Measurements from ENCODE around the gene CPNE4.

DNA sequence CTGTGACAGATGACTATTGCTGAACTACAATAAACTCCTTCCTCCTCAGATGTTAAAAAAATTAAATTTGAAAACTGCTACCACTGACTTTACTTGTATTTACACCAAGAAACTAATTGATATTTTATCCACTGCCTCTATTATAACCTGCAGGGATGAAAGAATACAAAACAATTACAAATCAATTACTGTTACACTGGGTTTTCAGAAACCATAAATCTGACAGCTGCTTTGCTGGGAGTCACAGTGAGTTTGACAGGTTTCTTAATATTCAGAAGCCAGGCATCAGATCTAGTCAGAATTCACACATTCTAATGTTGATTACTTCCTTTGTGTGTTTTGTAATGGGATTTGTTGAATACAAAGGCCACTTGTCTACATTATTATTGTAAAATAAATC lies 279.4 kb downstream of the CPNE4 start:
- TF ChIP-seq, protein P1, sequence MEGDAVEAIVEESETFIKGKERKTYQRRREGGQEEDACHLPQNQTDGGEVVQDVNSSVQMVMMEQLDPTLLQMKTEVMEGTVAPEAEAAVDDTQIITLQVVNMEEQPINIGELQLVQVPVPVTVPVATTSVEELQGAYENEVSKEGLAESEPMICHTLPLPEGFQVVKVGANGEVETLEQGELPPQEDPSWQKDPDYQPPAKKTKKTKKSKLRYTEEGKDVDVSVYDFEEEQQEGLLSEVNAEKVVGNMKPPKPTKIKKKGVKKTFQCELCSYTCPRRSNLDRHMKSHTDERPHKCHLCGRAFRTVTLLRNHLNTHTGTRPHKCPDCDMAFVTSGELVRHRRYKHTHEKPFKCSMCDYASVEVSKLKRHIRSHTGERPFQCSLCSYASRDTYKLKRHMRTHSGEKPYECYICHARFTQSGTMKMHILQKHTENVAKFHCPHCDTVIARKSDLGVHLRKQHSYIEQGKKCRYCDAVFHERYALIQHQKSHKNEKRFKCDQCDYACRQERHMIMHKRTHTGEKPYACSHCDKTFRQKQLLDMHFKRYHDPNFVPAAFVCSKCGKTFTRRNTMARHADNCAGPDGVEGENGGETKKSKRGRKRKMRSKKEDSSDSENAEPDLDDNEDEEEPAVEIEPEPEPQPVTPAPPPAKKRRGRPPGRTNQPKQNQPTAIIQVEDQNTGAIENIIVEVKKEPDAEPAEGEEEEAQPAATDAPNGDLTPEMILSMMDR (IDR thresholded peaks at IDR 0.05) = no peak
- no peak for TF ChIP-seq POLR2A (IDR thresholded peaks at IDR 0.05)
